HS-27A (cell line): Measurements from ENCODE around the gene RFTN2.
A peak's percentile ranks its signal among the peaks of the same experiment; 100 is the strongest.
"Not testable (repeated sequence)": the region's sequence is repeated elsewhere in the genome, so short reads cannot be mapped to it uniquely, and the experiment has no call there.

ENCODE experiments used
- DNase-seq: peaks from one replicate; pipeline ENCODE4 v3.0.0-alpha.2; 2012; ENCODE audit warnings: low read depth, missing footprints

The RFTN2 gene

GRCh38 chr2:197675246-197675645 lies at the start of gene RFTN2:
Gene RFTN2 (minus strand): TSS chr2:197675587. CDS start chr2:197675458, 129 bp downstream.
- no peak for DNase-seq

GRCh38 chr2:197717863-197718262 lies 42.5 kb upstream of the RFTN2 start:
- no peak for DNase-seq

- DNase-seq: no peak
Measured at GRCh38 chr2:197713271-197713670, 37.9 kb upstream of the RFTN2 start.

GRCh38 chr2:197711578-197711977 lies 36.2 kb upstream of the RFTN2 start:
- no peak for DNase-seq

- no peak for DNase-seq
Measured at GRCh38 chr2:197710424-197711042, 35.1 kb upstream of the RFTN2 start.

GRCh38 chr2:197709140-197709539 lies 33.8 kb upstream of the RFTN2 start:
- DNase-seq: not testable (repeated sequence)

- no peak for DNase-seq
Measured at GRCh38 chr2:197708331-197708730, 32.9 kb upstream of the RFTN2 start.

GRCh38 chr2:197707316-197708213 lies 32.2 kb upstream of the RFTN2 start:
- DNase-seq: no peak

- DNase-seq: no peak
Measured at GRCh38 chr2:197706839-197707207, 31.4 kb upstream of the RFTN2 start.

- no peak for DNase-seq
Measured at GRCh38 chr2:197705912-197706838, 30.8 kb upstream of the RFTN2 start.

- DNase-seq: peak; percentile 54
Measured at GRCh38 chr2:197705121-197705911, 29.9 kb upstream of the RFTN2 start, which contains the start of gene MARS2. Gene MARS2 (plus strand): TSS chr2:197705369. CDS start chr2:197705406, 37 bp downstream.

- DNase-seq: no peak
Measured at GRCh38 chr2:197704434-197705120, 29.2 kb upstream of the RFTN2 start.

- no peak for DNase-seq
Measured at GRCh38 chr2:197700960-197701359, 25.6 kb upstream of the RFTN2 start.

- DNase-seq: not testable (repeated sequence)
Measured at GRCh38 chr2:197699724-197700123, 24.3 kb upstream of the RFTN2 start.

GRCh38 chr2:197696571-197696970 lies 21.2 kb upstream of the RFTN2 start:
- not testable (repeated sequence) for DNase-seq

GRCh38 chr2:197695971-197696370 lies 20.6 kb upstream of the RFTN2 start:
- DNase-seq: not testable (repeated sequence)

- not testable (repeated sequence) for DNase-seq
Measured at GRCh38 chr2:197695206-197695605, 19.8 kb upstream of the RFTN2 start.

- DNase-seq: no peak
Measured at GRCh38 chr2:197677483-197677882, 2.1 kb upstream of the RFTN2 start.

GRCh38 chr2:197677056-197677455 lies 1.7 kb upstream of the RFTN2 start:
- DNase-seq: no peak

- DNase-seq: no peak
Measured at GRCh38 chr2:197675711-197676188, 363 bp upstream of the RFTN2 start.

GRCh38 chr2:197674591-197674990 lies 796 bp downstream of the RFTN2 start:
- no peak for DNase-seq
